ENCODE measurements around the gene MED26.

Gene MED26

GRCh38 chr19:16654627-16655026 lies 26.6 kb upstream of the MED26 start:
- H3K36me3 ChIP-seq (ENCODE audit: control insufficient read depth in 2 of 2, insufficient read depth in 1 of 2, low read length in 2 of 2) = peaks cover 16 to 84% of the 10 kb centered on the region in 2 experiments
- TF ChIP-seq GLIS1 (tag by site-specific recombination; IDR thresholded peaks at IDR 0.05) (no peak), ZNF140 (tag by site-specific recombination; IDR thresholded peaks at IDR 0.05) (no peak), OVOL3 (tag by site-specific recombination; IDR thresholded peaks at IDR 0.05) (no peak), ZNF311 (tag by site-specific recombination; IDR thresholded peaks at IDR 0.05; ENCODE audit: borderline replicate concordance) (no peak), ZNF26 (tag by site-specific recombination; IDR thresholded peaks at IDR 0.05) (no peak), ZNF580 (tag by site-specific recombination; IDR thresholded peaks at IDR 0.05) (no peak), ZNF623 (tag by site-specific recombination; IDR thresholded peaks at IDR 0.05) (no peak), ZNF488 (tag by site-specific recombination; IDR thresholded peaks at IDR 0.05) (no peak), ZNF138 (tag by site-specific recombination; IDR thresholded peaks at IDR 0.05; ENCODE audit: borderline replicate concordance) (no peak), ZNF768 (tag by site-specific recombination; IDR thresholded peaks at IDR 0.05) (no peak), ZNF473 (tag by site-specific recombination; IDR thresholded peaks at IDR 0.05) (no peak), ZNF76 (tag by site-specific recombination; IDR thresholded peaks at IDR 0.05; ENCODE audit: borderline replicate concordance, low read depth) (no peak), ZNF214 (tag by site-specific recombination; IDR thresholded peaks at IDR 0.05; ENCODE audit: borderline replicate concordance) (no peak), ZNF280C (tag by site-specific recombination; IDR thresholded peaks at IDR 0.05) (no peak), ZNF521 (tag by site-specific recombination; IDR thresholded peaks at IDR 0.05) (no peak), ZNF184 (tag by site-specific recombination; IDR thresholded peaks at IDR 0.05) (no peak), BCL11B (tag by site-specific recombination; IDR thresholded peaks at IDR 0.05; ENCODE audit: low read depth) (no peak), ZNF626 (tag by site-specific recombination; IDR thresholded peaks at IDR 0.05) (no peak)

GRCh38 chr19:16654140-16654539 lies 26.1 kb upstream of the MED26 start:
- H3K27ac ChIP-seq (ENCODE audit: extremely low read depth, low read depth, low read length) = no peak overlapping the region
- CTCF ChIA-PET = no interaction called here
- H3K36me3 ChIP-seq (ENCODE audit: control insufficient read depth in 2 of 2, insufficient read depth in 1 of 2, low read length in 2 of 2) = peaks cover 16 to 86% of the 10 kb centered on the region in 2 experiments
- POLR2A ChIA-PET = interaction anchor here (1.5 kb wide), 1 partner anchor 26 kb away, joined by 5 read pairs; the partner anchor contains the start of gene MED26
- H3K4me3 ChIP-seq (ENCODE audit: low read depth, low read length) = no peak overlapping the region
- H3K9me3 ChIP-seq (ENCODE audit: control insufficient read depth, insufficient read depth, low read depth, low read length) = no peaks in the 10 kb centered on the region
- H3K4me1 ChIP-seq (ENCODE audit: control insufficient read depth, insufficient read depth, low read length) = no peaks in the 10 kb centered on the region
- TF ChIP-seq SP2 (tag by site-specific recombination; IDR thresholded peaks at IDR 0.05) (peak; percentile 33; the same call in 1 of the 2 replicates), MZF1 (tag by site-specific recombination; IDR thresholded peaks at IDR 0.05; ENCODE audit: borderline replicate concordance) (no peak)

More at GRCh38 chr19:16654627-16655026, 26.6 kb upstream of the MED26 start:
- no peaks in the 10 kb centered on the region for H3K4me1 ChIP-seq (ENCODE audit: control insufficient read depth, insufficient read depth, low read length)
- no peak overlapping the region for H3K27ac ChIP-seq (ENCODE audit: extremely low read depth, low read depth, low read length)
- no peak overlapping the region for H3K4me3 ChIP-seq (ENCODE audit: low read depth, low read length)
- H3K9me3 ChIP-seq (ENCODE audit: control insufficient read depth, insufficient read depth, low read depth, low read length) = no peaks in the 10 kb centered on the region
- CTCF ChIA-PET = no interaction called here
- POLR2A ChIA-PET = interaction anchor here (1.5 kb wide), 1 partner anchor 27 kb away, joined by 5 read pairs; the partner anchor contains the start of gene MED26

All from HEK293 (cell line).